PC-9 (cell line): Measurements from ENCODE around the gene TMEM270. TPM values are rescaled to one million over a fixed set of nuclear protein-coding genes. Genes with fewer than 3 reads are reported as not detected.
A peak's percentile ranks its signal among the peaks of the same experiment; 100 is the strongest.

Experiments
- BruUV-seq: library from RNA; stranded (reverse); fragments of 400-500 nt; replicated peaks from 2 replicates; lab custom pipeline; 2021; lab: Mats Ljungman, UMichigan
- CTCF ChIA-PET: fragments of 300-600 bp; sonication (Branson Sonifier 250); formaldehyde crosslinking; loops from one replicate; lab custom pipeline; 2022; ENCODE audit warnings: antibody characterized with exemption; lab: Charles Lee
- POLR2A ChIA-PET: fragments of 300-600 bp; sonication (Branson Sonifier 250); formaldehyde crosslinking; loops from one replicate; lab custom pipeline; 2022; ENCODE audit warnings: antibody characterized with exemption; ENCODE audit not compliant: unreplicated experiment; lab: Charles Lee
- DNase-seq, 2 experiments: peaks; one replicate each; pipeline versions ENCODE4 v3.0.0 to v3.0.0-alpha.2; 2015 to 2022; ENCODE audit warnings: mixed read lengths in 1 of 2
- H2AFZ ChIP-seq: fragments of 200-600 bp; sonication (generic); 2 replicates; pipeline ENCODE4 v1.8.1; 2017; ENCODE audit warnings: antibody characterized with exemption
- H3F3A ChIP-seq: fragments of 200-600 bp; sonication (generic); 2 replicates; pipeline ENCODE4 v1.8.1; 2017; ENCODE audit warnings: antibody characterized with exemption, mild to moderate bottlenecking, low read depth; ENCODE audit not compliant: insufficient read depth
- H3K27ac ChIP-seq: fragments of 200-600 bp; sonication (generic); 2 replicates; pipeline ENCODE4 v1.6.1; 2016; ENCODE audit warnings: mixed run types
- H3K27me3 ChIP-seq: fragments of 200-600 bp; sonication (generic); 2 replicates; pipeline ENCODE4 v1.6.1; 2016; ENCODE audit warnings: low read depth, mixed run types; ENCODE audit not compliant: insufficient read depth
- H3K36me3 ChIP-seq: fragments of 200-600 bp; sonication (generic); 2 replicates; pipeline ENCODE4 v1.6.1; 2016; ENCODE audit warnings: low read depth, mixed run types
- H3K4me1 ChIP-seq: fragments of 200-600 bp; sonication (generic); replicated peaks from 2 replicates; pipeline ENCODE4 v1.6.1; 2016; ENCODE audit warnings: mixed run types; ENCODE audit not compliant: insufficient read depth
- H3K4me2 ChIP-seq: fragments of 200-600 bp; sonication (generic); 2 replicates; pipeline ENCODE4 v1.6.1; 2017; ENCODE audit warnings: mixed run types
- H3K4me3 ChIP-seq: fragments of 200-600 bp; sonication (generic); 2 replicates; pipeline ENCODE4 v1.6.1; 2016; ENCODE audit warnings: mixed run types
- H3K79me2 ChIP-seq: fragments of 200-600 bp; sonication (generic); 2 replicates; pipeline ENCODE4 v1.6.1; 2017; ENCODE audit warnings: low read depth, mixed run types
- H3K9me2 ChIP-seq: fragments of 200-600 bp; sonication (generic); 2 replicates; pipeline ENCODE4 v1.8.1; 2017; ENCODE audit warnings: mild to moderate bottlenecking; ENCODE audit not compliant: insufficient read depth
- H3K9me3 ChIP-seq: fragments of 200-600 bp; sonication (generic); 2 replicates; pipeline ENCODE4 v1.8.1; 2016; ENCODE audit warnings: low read depth; ENCODE audit not compliant: insufficient read depth
- H4K20me1 ChIP-seq: fragments of 200-600 bp; sonication (generic); 2 replicates; pipeline ENCODE4 v1.8.1; 2017; ENCODE audit not compliant: insufficient read depth
- CTCF ChIP-seq: fragments of 200-600 bp; sonication (generic); conservative IDR thresholded peaks from 2 replicates; pipeline ENCODE4 v1.6.1; 2017; ENCODE audit warnings: mixed run types, antibody characterized with exemption, mild to moderate bottlenecking, moderate library complexity
- EZH2 ChIP-seq: fragments of 200-600 bp; sonication (generic); IDR thresholded peaks from 2 replicates; pipeline ENCODE4 v1.8.0; 2017; ENCODE audit warnings: antibody characterized with exemption, low read depth
- intact Hi-C: fragments of 100-400 bp; cut with micrococcal nuclease; formaldehyde crosslinking; loops from one replicate; pipeline ENCODE4 v1.10.0; 2022; ENCODE audit not compliant: unreplicated experiment
- total RNA-seq: library from RNA; stranded (reverse); gene quantifications from 2 replicates; pipeline ENCODE4 v1.2.3, GENCODE V29; 2021

TMEM270 gene
- total RNA-seq, 1 experiment from 2014 or later, result 0.72 TPM

GRCh38 chr7:73894733-73895551 is 34.0 kb downstream of the TMEM270 start:
- no TSS peak for BruUV-seq
- intact Hi-C loops, result no loop called here
- no peaks in the 10 kb centered on the region for H3K9me3 ChIP-seq
- H2AFZ ChIP-seq, result 0 out of 2 replicates have a peak overlapping the region, but pooled peaks have one; percentile 15
- peaks cover 3% of the 10 kb centered on the region; the same call in 1 of the 2 replicates for H3F3A ChIP-seq
- ChIA-PET CTCF (interaction anchor here (0.6 kb wide), 1 partner anchor 132 kb away, joined by 3 read pairs; no protein-coding TSS in a partner anchor), POLR2A (no interaction called here)
- peak; percentile 79 to 83 for DNase-seq
- peak overlapping the region; percentile 19; the same call in 1 of the 2 replicates for H3K27ac ChIP-seq
- no peaks in the 10 kb centered on the region for H3K36me3 ChIP-seq
- TF ChIP-seq CTCF (no peak), EZH2 (no peak)
- H3K4me1 ChIP-seq, result peaks cover 38% of the 10 kb centered on the region
- H3K27me3 ChIP-seq, result no peaks in the 10 kb centered on the region
- H3K4me3 ChIP-seq, result no peak overlapping the region
- H3K79me2 ChIP-seq, result no peaks in the 10 kb centered on the region
- H3K9me2 ChIP-seq, result no peaks in the 10 kb centered on the region
- no peaks in the 10 kb centered on the region for H4K20me1 ChIP-seq
- peak overlapping the region; percentile 42 for H3K4me2 ChIP-seq

- Histone ChIP-seq H3K27me3 (no peaks in the 10 kb centered on the region), H3F3A (peaks cover 3% of the 10 kb centered on the region; the same call in 1 of the 2 replicates), H3K27ac (peak overlapping the region; percentile 19; the same call in 1 of the 2 replicates), H4K20me1 (no peaks in the 10 kb centered on the region), H2AFZ (no peak overlapping the region), H3K36me3 (no peaks in the 10 kb centered on the region), H3K4me1 (peaks cover 43% of the 10 kb centered on the region), H3K9me2 (no peaks in the 10 kb centered on the region), H3K4me3 (no peak overlapping the region), H3K9me3 (no peaks in the 10 kb centered on the region), H3K4me2 (peak overlapping the region; percentile 42), H3K79me2 (no peaks in the 10 kb centered on the region)
- DNase-seq, result no peak
- CTCF ChIA-PET, result interaction anchor here (0.6 kb wide), 1 partner anchor 131 kb away, joined by 3 read pairs; no protein-coding TSS in a partner anchor
- POLR2A ChIA-PET, result interaction anchor here (0.7 kb wide), 1 partner anchor 60 kb away, joined by 7 read pairs; no protein-coding TSS in a partner anchor
- no TSS peak for BruUV-seq
- intact Hi-C loops, result no loop called here
- no peak for TF ChIP-seq EZH2
- TF ChIP-seq CTCF, result no peak
Measured at GRCh38 chr7:73895626-73896025, 34.7 kb downstream of the TMEM270 start.

- Histone ChIP-seq H3K9me2 (no peaks in the 10 kb centered on the region), H3K9me3 (no peaks in the 10 kb centered on the region), H3K4me2 (0 out of 2 replicates have a peak overlapping the region, but pooled peaks have one; percentile 2), H2AFZ (no peak overlapping the region), H3K79me2 (no peaks in the 10 kb centered on the region), H4K20me1 (no peaks in the 10 kb centered on the region), H3K4me3 (no peak overlapping the region), H3F3A (peaks cover 3% of the 10 kb centered on the region; the same call in 1 of the 2 replicates), H3K27me3 (no peaks in the 10 kb centered on the region), H3K4me1 (peaks cover 43% of the 10 kb centered on the region), H3K27ac (0 out of 2 replicates have a peak overlapping the region, but pooled peaks have one; percentile 3), H3K36me3 (no peaks in the 10 kb centered on the region)
- no peak for TF ChIP-seq EZH2
- TF ChIP-seq CTCF, result no peak
- intact Hi-C loops, result no loop called here
- ChIA-PET CTCF (no interaction called here), POLR2A (interaction anchor here (0.6 kb wide), 1 partner anchor 128 kb away, joined by 3 read pairs; no protein-coding TSS in a partner anchor)
- no TSS peak for BruUV-seq
- DNase-seq, result peak in 1 of 2 experiments; percentile 43
Measured at GRCh38 chr7:73896454-73896853, 35.5 kb downstream of the TMEM270 start.
